Fibroblast of the conjunctiva (primary cell): ENCODE data around the gene FAM229B.
A peak's percentile ranks its signal among the peaks of the same experiment; 100 is the strongest.

Source experiments
- DNase-seq: peaks from one replicate; pipeline ENCODE4 v3.0.0-alpha.2; 2010; ENCODE audit warnings: low read depth

Gene FAM229B

GRCh38 chr6:112144145-112144926, 56.9 kb downstream of the FAM229B start:
- peak; percentile 52 for DNase-seq

GRCh38 chr6:112145080-112145573, 57.7 kb downstream of the FAM229B start:
- DNase-seq, result no peak

- DNase-seq, result no peak
Measured at GRCh38 chr6:112148103-112148502, 60.7 kb downstream of the FAM229B start.

GRCh38 chr6:112149236-112149635, 61.8 kb downstream of the FAM229B start:
- DNase-seq, result no peak

GRCh38 chr6:112149719-112150263, 62.4 kb downstream of the FAM229B start:
- DNase-seq, result peak; percentile 91

- DNase-seq, result peak; percentile 34
Measured at GRCh38 chr6:112150363-112150762, 63.0 kb downstream of the FAM229B start.
